Astrocyte (in vitro differentiated cells and primary cell): ENCODE data around the gene LRRC45.

ENCODE experiments used
- EZH2 ChIP-seq: IDR thresholded peaks from 2 replicates; pipeline ENCODE4 v1.6.1; 2012; ENCODE audit warnings: mild to moderate bottlenecking, low read length, inconsistent platforms; ENCODE audit not compliant: insufficient read depth
- TF ChIP-seq, protein P1 (sequence below): IDR thresholded peaks from 2 replicates; pipeline ENCODE4 v1.5.1; 2011; ENCODE audit warnings: low read depth, mild to moderate bottlenecking, inconsistent platforms, low read length, moderate library complexity; ENCODE audit not compliant: insufficient read depth

DNA sequence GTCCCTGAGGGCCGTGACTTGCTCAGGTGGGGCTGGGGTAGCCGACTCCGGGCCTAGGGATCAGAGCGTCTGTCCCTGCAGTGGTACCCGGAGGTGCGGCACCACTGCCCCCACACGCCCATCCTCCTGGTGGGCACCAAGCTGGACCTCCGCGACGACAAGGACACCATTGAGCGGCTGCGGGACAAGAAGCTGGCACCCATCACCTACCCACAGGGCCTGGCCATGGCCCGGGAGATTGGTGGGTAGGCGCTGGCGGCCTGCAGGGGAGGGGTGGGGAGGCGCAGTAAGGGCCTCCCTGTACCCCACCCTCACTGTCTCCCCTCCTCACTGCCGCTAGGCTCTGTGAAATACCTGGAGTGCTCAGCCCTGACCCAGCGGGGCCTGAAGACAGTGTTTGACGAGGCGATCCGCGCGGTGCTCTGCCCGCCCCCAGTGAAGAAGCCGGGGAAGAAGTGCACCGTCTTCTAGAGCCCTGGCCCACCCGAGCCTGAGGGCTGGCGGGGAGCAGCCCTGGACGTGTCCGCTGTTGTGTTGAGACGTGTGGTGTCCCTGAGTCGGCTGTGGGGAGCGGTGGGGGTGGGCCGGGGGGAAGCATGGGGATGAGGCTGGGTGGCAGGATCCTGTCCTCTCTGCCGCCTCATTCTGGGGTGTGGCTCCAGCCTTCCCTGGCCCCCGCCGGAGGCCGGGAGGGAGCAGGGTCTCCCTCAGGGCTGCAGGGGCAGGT lies 10.4 kb downstream of the LRRC45 start:
- no peak for TF ChIP-seq EZH2
- TF ChIP-seq, protein P1, sequence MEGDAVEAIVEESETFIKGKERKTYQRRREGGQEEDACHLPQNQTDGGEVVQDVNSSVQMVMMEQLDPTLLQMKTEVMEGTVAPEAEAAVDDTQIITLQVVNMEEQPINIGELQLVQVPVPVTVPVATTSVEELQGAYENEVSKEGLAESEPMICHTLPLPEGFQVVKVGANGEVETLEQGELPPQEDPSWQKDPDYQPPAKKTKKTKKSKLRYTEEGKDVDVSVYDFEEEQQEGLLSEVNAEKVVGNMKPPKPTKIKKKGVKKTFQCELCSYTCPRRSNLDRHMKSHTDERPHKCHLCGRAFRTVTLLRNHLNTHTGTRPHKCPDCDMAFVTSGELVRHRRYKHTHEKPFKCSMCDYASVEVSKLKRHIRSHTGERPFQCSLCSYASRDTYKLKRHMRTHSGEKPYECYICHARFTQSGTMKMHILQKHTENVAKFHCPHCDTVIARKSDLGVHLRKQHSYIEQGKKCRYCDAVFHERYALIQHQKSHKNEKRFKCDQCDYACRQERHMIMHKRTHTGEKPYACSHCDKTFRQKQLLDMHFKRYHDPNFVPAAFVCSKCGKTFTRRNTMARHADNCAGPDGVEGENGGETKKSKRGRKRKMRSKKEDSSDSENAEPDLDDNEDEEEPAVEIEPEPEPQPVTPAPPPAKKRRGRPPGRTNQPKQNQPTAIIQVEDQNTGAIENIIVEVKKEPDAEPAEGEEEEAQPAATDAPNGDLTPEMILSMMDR: no peak
